ENCODE measurements around the gene TFDP2.

DNA sequence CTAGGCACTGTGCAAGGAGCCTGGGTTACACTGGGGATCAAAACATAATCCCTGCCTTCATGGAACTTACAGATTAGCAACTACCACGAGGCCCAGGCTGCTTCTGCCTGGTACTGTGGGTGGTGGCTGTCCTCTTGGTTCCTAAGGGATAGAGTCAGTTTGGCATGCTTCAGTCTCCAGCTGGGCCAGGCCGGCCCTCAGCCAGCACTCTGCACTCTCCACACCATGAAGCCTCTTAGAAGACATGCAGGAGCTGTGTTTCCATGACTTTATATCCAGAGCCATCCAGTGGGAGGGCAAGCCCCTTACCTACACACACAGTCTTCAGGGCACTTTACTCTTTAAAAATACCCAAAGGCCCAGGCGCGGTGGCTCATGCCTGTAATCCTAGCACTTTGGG is 218.5 kb downstream of the TFDP2 start:
- TF ChIP-seq, protein P1, sequence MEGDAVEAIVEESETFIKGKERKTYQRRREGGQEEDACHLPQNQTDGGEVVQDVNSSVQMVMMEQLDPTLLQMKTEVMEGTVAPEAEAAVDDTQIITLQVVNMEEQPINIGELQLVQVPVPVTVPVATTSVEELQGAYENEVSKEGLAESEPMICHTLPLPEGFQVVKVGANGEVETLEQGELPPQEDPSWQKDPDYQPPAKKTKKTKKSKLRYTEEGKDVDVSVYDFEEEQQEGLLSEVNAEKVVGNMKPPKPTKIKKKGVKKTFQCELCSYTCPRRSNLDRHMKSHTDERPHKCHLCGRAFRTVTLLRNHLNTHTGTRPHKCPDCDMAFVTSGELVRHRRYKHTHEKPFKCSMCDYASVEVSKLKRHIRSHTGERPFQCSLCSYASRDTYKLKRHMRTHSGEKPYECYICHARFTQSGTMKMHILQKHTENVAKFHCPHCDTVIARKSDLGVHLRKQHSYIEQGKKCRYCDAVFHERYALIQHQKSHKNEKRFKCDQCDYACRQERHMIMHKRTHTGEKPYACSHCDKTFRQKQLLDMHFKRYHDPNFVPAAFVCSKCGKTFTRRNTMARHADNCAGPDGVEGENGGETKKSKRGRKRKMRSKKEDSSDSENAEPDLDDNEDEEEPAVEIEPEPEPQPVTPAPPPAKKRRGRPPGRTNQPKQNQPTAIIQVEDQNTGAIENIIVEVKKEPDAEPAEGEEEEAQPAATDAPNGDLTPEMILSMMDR (tag by site-specific recombination; IDR thresholded peaks at IDR 0.05): no peak
- TF ChIP-seq ZNF146 (tag by site-specific recombination; IDR thresholded peaks at IDR 0.05): no peak
- no peak for TF ChIP-seq ZNF785 (tag by site-specific recombination; IDR thresholded peaks at IDR 0.05)
- no peak for TF ChIP-seq ZNF274 (IDR thresholded peaks at IDR 0.05; ENCODE audit: low read length)
- TF ChIP-seq ZNF274 (tag by site-specific recombination; IDR thresholded peaks at IDR 0.05; ENCODE audit: borderline replicate concordance): no peak
